ENCODE data around the gene DUSP3.

DNA sequence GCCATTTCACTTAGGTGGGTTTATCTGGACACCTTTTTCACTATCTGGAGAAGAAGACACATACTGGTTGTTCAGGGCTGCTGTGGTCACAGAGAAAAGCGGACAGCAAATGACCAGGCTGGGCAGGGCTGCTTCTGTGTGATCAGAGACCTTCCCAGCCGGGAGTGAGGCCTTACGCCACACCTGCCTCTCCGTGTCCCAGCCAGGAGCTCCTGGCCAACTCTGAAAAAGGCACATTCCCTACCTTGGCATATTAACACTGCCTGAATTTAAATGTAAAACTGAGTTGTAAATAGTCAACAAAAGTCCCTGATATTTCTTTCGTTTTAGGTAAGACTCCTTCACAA is 11.1 kb downstream of the DUSP3 start:
- TF ChIP-seq, protein P1, sequence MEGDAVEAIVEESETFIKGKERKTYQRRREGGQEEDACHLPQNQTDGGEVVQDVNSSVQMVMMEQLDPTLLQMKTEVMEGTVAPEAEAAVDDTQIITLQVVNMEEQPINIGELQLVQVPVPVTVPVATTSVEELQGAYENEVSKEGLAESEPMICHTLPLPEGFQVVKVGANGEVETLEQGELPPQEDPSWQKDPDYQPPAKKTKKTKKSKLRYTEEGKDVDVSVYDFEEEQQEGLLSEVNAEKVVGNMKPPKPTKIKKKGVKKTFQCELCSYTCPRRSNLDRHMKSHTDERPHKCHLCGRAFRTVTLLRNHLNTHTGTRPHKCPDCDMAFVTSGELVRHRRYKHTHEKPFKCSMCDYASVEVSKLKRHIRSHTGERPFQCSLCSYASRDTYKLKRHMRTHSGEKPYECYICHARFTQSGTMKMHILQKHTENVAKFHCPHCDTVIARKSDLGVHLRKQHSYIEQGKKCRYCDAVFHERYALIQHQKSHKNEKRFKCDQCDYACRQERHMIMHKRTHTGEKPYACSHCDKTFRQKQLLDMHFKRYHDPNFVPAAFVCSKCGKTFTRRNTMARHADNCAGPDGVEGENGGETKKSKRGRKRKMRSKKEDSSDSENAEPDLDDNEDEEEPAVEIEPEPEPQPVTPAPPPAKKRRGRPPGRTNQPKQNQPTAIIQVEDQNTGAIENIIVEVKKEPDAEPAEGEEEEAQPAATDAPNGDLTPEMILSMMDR (IDR thresholded peaks at IDR 0.05), result no peak
- TF ChIP-seq POLR2AphosphoS5 (IDR thresholded peaks at IDR 0.05), result no peak

All from esophagus muscularis mucosa (tissue), 3 donors.